Stimulated activated CD8-positive, alpha-beta memory T cell treated with anti-CD3 and anti-CD28 coated beads, Interleukin-4, amount 100 ng/mL, for 24 hours (primary cell): ENCODE measurements around the gene TMEM51.

ENCODE experiments used
- DNase-seq: peaks from one replicate; pipeline ENCODE4 v3.0.0-alpha.2; 2020; ENCODE audit warnings: low read depth

The TMEM51 gene, protein sequence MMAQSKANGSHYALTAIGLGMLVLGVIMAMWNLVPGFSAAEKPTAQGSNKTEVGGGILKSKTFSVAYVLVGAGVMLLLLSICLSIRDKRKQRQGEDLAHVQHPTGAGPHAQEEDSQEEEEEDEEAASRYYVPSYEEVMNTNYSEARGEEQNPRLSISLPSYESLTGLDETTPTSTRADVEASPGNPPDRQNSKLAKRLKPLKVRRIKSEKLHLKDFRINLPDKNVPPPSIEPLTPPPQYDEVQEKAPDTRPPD

DNA sequence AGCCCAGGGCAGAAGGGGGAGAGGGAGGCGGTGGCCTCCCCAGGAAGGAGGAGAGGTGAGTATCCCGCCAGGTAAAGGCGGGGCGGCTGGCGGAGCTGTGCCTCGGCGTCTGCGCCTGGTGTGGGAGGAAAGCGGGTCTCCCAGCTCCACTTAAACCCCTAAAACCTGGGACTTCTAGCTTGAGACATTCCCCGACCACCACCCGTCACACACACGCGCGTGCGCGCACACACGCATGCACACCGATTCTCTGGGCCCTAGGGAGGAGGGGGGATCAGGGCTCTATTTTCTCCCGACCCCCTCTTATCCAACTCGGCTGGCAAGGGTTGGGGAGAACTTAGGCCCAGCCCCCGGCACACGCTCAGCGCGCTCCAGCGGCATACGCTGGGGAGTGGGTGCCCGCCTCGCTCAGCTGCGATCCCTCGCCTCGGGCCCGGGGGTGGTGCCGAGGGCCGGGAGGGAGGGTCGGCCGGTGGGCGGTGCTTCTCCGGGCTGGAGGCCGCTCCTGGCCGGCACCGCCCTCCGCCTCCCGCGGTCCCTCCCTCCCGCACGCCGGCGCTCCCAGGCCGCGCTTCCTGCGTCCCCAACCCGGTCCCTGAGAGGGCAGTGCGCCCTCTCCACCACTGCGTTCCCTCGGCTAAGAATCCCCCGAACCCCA, at the start of gene TMEM51:
TSS of gene TMEM51 (plus strand) at position 564 of the 658 bp plus-strand sequence. CDS start 61,341 bp downstream, outside the sequence.
- DNase-seq: no peak

DNA sequence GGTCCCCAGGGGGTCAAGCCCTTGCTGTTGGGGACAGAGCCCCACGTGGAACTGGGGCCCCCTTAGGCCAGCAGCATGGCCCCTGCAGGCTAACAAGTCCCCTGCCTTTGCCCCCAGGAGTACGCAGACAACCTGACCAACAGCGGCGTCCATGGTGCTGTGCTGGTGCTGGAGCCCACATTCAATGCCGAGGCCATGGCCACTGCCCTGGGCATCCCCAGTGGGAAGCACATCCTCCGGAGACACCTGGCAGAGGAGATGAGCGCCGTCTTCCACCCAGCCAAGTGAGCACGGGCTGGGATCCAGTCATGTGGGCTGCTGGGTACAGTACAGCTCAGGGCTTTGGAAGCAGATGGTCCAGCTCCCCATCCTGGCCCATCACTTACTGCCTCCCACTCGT, 49.6 kb upstream of the TMEM51 start:
- no peak for DNase-seq

GRCh38 chr1:15104768-15105167, 48.8 kb upstream of the TMEM51 start:
- no peak for DNase-seq

- no peak for DNase-seq
Observed at GRCh38 chr1:15106608-15107007, 46.9 kb upstream of the TMEM51 start.

- no peak for DNase-seq
Observed at GRCh38 chr1:15107058-15107687, 46.4 kb upstream of the TMEM51 start.

DNA sequence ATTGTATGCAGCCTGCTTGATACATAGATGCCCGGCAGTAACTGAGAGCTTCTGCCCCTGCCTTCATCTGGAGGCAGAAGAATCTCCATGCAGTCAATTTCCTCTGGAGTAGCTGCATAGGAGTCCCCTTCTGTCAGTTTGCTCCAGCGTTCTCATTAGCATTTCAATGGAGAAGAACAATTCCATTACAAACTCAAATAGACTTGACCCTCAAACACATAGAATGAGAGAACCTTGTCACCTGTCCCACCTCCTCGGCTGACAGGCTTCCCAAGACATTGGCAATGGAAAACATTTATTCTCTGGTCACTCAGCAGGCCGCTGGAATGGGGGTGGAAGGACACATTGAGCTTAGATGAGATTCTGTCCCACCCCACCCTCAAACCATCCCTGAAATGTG, 45.6 kb upstream of the TMEM51 start:
- no peak for DNase-seq

DNA sequence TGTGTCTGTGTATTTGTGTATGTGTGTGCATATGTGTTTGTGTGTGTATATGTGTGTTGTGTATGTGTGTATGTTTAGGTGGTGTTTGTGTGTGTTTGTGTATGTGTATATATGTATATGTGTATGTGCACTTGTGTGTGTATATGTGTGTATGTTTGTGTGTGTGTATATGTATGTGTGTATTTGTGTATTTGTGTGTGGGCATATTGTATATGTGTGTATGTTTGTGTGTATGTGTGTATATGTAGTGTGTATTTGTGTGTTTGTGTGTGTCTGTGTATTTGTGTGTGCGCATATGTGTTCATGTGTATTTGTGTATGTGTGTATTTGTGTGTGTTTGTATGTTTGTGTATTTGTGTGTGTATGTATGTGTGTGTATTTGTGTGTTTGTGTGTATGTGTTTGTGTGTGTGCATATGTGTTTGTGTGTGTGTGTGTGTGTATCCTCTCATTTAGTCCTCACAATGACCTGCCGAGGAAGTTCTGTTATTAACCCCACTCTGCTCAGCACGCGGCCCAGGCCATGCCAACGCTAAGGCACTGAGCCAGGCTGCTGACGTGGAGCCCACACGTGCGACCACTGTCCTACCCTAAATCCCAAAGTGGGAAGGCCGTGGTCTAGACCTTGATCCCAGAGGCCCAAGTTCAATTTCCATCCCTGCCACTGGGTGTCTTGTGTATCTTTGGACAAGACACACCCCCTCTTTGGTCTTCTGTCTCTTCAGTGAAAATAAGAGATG, 43.2 kb upstream of the TMEM51 start:
- DNase-seq: no peak

- no peak for DNase-seq
Observed at GRCh38 chr1:15110867-15111230, 42.7 kb upstream of the TMEM51 start.

DNA sequence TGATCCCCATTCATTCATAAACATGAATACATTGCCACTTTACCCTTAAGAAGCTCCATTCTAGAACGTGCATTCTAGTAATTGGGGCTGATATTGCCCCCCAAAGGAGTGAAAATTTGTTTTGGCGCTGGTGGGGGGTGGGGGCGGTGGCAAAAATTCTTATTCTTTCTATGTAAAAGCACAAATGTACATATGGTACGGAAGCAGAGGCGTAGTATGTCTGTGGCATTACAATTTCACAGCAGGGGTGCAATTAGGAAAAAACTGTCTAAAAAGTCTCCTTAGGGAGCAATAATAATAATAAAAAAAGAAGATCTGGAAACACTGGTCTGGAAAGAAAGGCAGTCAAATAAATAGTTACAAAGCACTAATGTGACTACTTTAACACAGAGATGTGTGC, 40.4 kb upstream of the TMEM51 start:
- DNase-seq: no peak

- no peak for DNase-seq
Observed at GRCh38 chr1:15114884-15115283, 38.7 kb upstream of the TMEM51 start.

DNA sequence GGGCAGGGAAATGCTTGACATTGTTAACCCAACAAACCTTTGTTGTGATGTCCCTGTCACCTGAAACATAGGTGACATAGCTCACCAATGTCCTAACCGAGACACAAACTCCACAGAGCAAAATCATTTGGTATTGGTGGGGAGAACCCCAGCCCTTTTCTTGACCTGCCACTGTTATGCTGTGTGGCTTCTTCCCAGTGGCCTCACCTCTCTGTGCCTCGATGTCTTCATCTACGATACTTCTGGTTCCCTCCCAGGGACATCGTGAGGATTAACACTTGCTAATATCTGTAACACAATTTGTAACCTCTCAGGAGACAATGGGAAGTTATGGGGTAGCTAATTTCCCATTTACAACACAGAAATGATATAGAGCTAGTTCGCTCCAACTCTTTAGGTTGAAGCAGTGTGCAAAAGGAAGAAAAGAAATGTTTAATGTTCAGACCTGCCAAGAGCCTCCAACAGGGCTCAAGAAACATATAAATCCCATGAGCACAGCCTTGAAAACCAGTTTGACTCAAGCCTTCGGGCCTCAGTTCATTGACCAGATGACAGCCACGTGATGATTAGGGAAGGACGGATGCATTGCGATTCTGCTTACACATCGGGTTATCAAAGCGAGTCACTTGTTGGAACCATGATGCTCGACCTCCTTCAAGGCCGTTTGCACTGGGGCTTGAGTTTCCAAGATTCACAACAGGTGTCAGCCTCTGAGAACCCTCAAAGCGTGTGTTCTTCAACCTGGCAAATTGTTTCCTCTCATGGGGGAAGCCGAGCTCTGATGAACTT, 37.8 kb upstream of the TMEM51 start:
- no peak for DNase-seq

GRCh38 chr1:15116966-15117365, 36.6 kb upstream of the TMEM51 start:
- no peak for DNase-seq

DNA sequence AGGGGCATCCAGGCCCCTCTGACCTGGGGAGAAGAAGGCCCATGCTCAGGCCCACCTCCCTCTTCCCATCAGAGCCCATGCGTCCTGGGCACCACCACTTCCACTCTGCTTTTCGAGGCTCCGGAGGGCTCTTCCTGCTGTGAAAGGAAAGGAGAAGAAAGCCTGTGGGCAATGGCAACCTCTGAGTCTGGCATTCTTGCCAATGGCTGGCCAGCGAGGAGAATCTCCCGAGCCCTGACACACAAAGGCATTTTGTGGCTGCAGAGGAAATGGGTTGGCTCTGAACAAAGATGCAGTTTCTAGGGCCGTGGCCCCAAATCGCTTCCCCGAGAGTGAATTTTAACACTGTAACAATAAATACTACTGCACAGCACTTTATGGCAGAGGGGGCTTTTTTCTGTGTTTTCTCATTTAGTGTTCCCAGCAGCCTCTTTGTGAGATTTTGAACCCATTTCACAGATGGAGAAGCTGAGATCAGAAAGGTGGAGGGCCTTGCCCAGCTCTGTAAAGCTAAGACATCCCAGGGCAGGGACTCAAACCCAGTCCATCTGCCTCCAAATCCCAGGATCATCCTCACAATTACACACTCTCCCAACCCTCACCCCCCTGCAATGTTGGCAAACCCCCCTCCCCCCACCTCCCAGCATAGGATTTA, 35.7 kb upstream of the TMEM51 start:
- DNase-seq: no peak

GRCh38 chr1:15118579-15118978, 35.0 kb upstream of the TMEM51 start:
- DNase-seq: no peak

- DNase-seq: no peak
Observed at GRCh38 chr1:15120251-15120945, 33.1 kb upstream of the TMEM51 start.

GRCh38 chr1:15122331-15122730, 31.2 kb upstream of the TMEM51 start:
- DNase-seq: no peak

DNA sequence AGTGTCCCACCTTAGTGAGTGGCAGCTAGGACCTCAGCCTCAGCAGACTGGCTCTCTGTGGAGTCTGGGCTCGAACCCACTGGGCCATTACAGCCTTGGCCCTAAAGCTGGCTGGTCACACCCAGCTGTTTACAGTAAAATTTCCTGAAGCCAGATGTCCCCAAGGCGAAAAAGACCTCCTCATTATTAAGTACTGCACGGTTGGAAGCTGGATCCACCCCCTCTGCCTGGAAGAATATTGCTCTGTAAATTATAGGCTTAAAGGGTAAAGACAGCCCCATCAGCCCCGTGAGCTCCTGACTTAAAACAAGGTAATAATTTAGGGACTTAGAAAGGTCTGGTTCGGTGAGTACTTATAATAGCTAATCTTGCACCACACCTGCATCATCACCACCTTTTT, 30.3 kb upstream of the TMEM51 start:
- no peak for DNase-seq

DNA sequence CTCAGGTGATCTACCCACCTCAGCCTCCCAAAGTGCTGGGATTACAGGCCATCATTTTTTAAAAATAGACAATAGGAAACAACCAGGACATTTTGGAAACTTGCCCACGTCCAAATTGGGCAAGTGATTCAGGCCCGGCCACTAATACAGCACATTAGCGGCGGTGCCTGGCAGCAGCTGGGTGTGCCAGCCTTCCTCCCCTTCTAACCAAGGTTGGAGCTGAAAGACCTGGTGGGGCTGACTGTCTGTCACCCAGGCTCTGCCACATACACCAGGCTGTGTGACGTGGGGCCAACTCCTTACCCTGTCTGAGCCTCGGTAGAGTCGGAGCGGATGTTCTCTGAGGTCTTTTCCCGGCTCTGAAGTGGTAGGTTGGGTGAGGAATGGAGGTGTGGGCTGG, 29.6 kb upstream of the TMEM51 start:
- DNase-seq: no peak

DNA sequence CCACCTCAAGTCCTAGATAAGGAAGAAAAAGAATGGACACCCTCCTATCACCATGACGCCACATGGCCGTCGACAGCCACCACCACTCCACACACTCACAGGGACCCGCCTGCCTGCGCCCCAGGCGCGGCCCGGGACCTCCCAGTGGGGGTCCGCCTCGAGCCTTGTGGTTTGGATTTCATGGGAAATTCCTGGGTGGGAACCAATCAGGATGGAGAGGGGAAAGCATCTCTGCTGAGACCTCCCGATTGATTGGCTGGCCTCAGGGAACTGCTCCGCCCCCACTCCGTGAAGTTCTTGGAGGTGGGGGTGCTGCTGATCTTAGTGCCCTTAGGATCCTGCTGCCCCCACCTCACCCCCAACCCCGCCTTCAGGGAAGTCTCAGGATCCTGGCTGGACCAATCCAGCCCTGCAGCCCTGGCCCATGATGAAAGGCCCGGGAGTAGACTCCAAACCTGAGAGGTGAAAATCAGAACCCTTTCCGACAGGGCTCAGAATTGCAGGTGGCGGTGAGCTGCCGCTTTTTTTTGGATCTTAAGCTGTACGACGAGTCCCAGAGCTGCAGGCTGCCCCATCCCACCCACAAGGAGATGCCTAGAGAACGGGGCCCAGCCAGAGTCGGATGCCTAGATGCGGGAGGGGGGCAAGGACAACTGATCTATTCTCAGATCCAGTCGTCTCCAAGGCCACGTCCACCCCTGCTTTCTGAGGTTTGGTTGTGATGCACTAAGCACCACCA, 29.0 kb upstream of the TMEM51 start:
- no peak for DNase-seq

DNA sequence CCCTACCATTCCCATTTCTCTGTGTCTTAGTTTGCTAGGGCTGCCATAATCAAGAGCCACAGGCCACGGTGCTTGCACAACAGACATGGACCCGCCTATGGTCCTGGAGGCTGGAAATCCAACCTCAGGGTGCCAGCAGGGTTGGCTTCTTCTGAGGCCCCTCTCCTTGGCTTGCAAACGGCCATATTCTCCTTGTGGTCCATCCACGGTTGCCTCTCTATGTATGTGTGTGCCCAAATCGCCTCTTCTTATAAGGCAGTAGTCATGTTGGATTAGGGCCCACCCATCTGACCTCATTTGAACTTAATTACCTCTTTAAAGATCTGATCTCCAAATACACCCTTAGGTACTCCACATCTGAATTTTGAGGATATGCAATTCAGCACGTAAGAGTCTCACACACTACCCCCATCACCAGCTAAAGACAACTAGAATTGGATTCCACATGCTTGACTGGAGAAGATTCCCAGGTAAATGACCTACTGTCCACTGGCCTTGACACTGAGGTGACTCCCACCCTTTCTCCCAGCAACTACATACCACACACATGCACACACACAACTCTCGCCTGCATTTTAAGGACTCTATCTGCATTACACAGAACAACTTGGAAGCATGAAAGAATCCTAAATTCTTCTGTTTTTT, 28.3 kb upstream of the TMEM51 start:
- no peak for DNase-seq
